ENCODE results near the gene ITK. TPM values are rescaled to one million over a fixed set of nuclear protein-coding genes. Genes with fewer than 3 reads are reported as not detected.
A peak's percentile ranks its signal among the peaks of the same experiment; 100 is the strongest.

ITK gene
- total RNA-seq, 1 donor from 2014 or later, result not detected

DNA sequence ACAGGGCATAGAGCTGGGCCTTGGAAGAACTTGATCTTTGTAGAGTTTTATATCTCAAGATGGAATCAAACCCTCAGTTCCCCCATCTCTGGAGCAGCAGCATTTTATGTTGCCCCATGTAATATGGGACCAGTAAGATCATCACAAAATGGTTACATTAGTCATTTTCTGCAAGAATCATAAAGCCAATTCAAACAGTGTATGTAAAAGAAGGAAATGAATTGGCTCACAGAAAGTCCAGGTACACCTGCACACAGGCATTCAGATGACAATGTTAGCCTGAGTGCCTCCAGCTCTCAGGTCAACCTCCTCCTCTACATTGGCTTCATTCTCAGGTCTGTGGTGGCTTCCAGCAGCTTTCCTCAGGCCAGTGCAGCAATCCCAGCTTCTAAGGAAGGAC, 120.4 kb downstream of the ITK start:
- Mint-ChIP-seq H3K27ac (no peak overlapping the region), H3K27me3 (ENCODE audit: insufficient read depth, low read depth) (peaks cover 3% of the 10 kb centered on the region), H3K36me3 (peaks cover 16% of the 10 kb centered on the region), H3K4me3 (no peak overlapping the region), H3K9me3 (no peaks in the 10 kb centered on the region), H3K4me1 (no peaks in the 10 kb centered on the region)
- H3K9ac ChIP-seq, result no peak overlapping the region
- H3F3A ChIP-seq (ENCODE audit: low read depth), result no peaks in the 10 kb centered on the region
- H3K4me1 ChIP-seq, result no peaks in the 10 kb centered on the region
- no peak overlapping the region for H2AFZ ChIP-seq (replicated peaks)
- H3K4me3 ChIP-seq, result no peak overlapping the region
- no peaks in the 10 kb centered on the region for H3K36me3 ChIP-seq
- H3K79me2 ChIP-seq (ENCODE audit: low read depth), result no peaks in the 10 kb centered on the region
- H3K9me3 ChIP-seq (ENCODE audit: low read depth), result no peaks in the 10 kb centered on the region
- DNase-seq (ENCODE audit: low spot score), result no peak
- no peaks in the 10 kb centered on the region for H3K27me3 ChIP-seq
- H3K27ac ChIP-seq, result no peak overlapping the region
- TF ChIP-seq, protein P1, sequence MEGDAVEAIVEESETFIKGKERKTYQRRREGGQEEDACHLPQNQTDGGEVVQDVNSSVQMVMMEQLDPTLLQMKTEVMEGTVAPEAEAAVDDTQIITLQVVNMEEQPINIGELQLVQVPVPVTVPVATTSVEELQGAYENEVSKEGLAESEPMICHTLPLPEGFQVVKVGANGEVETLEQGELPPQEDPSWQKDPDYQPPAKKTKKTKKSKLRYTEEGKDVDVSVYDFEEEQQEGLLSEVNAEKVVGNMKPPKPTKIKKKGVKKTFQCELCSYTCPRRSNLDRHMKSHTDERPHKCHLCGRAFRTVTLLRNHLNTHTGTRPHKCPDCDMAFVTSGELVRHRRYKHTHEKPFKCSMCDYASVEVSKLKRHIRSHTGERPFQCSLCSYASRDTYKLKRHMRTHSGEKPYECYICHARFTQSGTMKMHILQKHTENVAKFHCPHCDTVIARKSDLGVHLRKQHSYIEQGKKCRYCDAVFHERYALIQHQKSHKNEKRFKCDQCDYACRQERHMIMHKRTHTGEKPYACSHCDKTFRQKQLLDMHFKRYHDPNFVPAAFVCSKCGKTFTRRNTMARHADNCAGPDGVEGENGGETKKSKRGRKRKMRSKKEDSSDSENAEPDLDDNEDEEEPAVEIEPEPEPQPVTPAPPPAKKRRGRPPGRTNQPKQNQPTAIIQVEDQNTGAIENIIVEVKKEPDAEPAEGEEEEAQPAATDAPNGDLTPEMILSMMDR (IDR thresholded peaks at IDR 0.05), result no peak
- no peak for TF ChIP-seq EZH2phosphoT487 (IDR thresholded peaks at IDR 0.05)
- no peak for TF ChIP-seq EZH2 (IDR thresholded peaks at IDR 0.05)
- no peaks in the 10 kb centered on the region for H4K20me1 ChIP-seq (ENCODE audit: low read depth)
- no peak overlapping the region for H3K4me2 ChIP-seq

DNA sequence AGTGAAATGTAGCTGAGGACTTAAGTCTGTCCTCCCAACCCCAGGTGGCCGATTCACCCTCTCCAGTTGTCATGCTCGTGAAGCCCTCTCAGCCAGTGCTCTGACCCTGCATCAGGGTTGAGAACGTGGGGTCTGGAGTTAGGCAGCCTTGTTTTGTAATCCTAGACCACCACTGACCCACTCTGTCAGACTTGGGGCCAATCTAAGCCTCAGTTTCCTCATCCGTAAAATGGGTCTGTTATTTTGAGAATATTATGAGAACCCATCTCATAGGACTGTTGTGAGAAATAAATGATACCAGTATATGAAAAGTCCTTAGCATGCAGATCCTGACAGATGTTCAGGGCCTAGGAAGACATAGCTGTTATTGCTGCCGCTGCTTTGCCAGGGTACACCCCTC, 122.4 kb downstream of the ITK start:
- Histone ChIP-seq H3K4me1 (no peaks in the 10 kb centered on the region), H3K27me3 (no peaks in the 10 kb centered on the region), H4K20me1 (ENCODE audit: low read depth) (no peaks in the 10 kb centered on the region), H3K27ac (no peak overlapping the region), H3K4me2 (no peak overlapping the region), H2AFZ (replicated peaks) (no peak overlapping the region), H3K9me3 (ENCODE audit: low read depth) (no peaks in the 10 kb centered on the region), H3F3A (ENCODE audit: low read depth) (no peaks in the 10 kb centered on the region), H3K9ac (no peak overlapping the region), H3K79me2 (ENCODE audit: low read depth) (no peaks in the 10 kb centered on the region), H3K36me3 (no peaks in the 10 kb centered on the region), H3K4me3 (no peak overlapping the region)
- no peak for DNase-seq (ENCODE audit: low spot score)
- H3K27ac Mint-ChIP-seq, result no peak overlapping the region
- no peaks in the 10 kb centered on the region for H3K9me3 Mint-ChIP-seq
- TF ChIP-seq EZH2phosphoT487 (IDR thresholded peaks at IDR 0.05) (no peak), EZH2 (IDR thresholded peaks at IDR 0.05) (no peak)
- TF ChIP-seq, protein P1 (IDR thresholded peaks at IDR 0.05), result no peak
- peaks cover 3% of the 10 kb centered on the region for H3K4me1 Mint-ChIP-seq
- H3K36me3 Mint-ChIP-seq, result peaks cover 10% of the 10 kb centered on the region
- H3K4me3 Mint-ChIP-seq, result no peak overlapping the region
- peaks cover 3% of the 10 kb centered on the region for H3K27me3 Mint-ChIP-seq (ENCODE audit: insufficient read depth, low read depth)

DNA sequence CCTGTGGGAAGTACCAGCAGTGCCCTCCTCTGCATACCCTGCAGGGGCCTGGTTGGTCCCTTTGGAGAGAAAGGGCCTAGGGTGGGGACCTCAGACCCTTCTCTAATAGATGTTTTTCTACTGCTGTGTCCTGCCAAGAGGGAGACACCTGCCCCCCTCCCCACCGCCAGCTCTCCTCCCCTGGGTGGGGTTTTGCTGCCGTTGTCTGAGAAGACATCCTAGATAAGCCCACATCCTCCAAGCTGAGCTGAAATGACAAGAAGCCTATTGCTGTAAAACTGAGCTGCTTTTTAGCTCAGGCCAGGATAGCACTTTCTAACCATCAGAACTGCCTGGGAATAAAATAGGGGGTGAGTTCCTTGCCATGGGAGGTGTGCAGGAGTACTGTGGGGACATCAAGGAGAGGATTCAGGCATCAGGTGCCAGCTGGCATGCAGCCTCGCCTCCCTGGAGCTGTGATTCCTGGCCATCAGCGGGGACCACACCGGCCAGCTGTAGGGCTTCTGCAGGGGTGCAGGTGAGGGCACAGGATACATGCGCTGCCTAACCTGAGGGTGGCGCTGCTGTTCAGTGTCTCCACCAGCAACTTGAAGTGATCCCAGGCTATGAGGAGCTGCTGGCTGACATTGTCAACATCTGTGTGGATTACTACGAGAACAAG, 123.2 kb downstream of the ITK start:
- H3K27ac Mint-ChIP-seq, result no peak overlapping the region
- peak; percentile 63 for DNase-seq (ENCODE audit: low spot score)
- Histone ChIP-seq H3K9ac (no peak overlapping the region), H3K27me3 (no peaks in the 10 kb centered on the region), H4K20me1 (ENCODE audit: low read depth) (no peaks in the 10 kb centered on the region), H3K9me3 (ENCODE audit: low read depth) (no peaks in the 10 kb centered on the region), H3F3A (ENCODE audit: low read depth) (no peaks in the 10 kb centered on the region), H2AFZ (replicated peaks) (no peak overlapping the region), H3K4me1 (no peaks in the 10 kb centered on the region), H3K27ac (no peak overlapping the region), H3K36me3 (no peaks in the 10 kb centered on the region), H3K4me3 (no peak overlapping the region), H3K79me2 (ENCODE audit: low read depth) (no peaks in the 10 kb centered on the region), H3K4me2 (no peak overlapping the region)
- peaks cover 7% of the 10 kb centered on the region for H3K36me3 Mint-ChIP-seq
- no peaks in the 10 kb centered on the region for H3K9me3 Mint-ChIP-seq
- peaks cover 3% of the 10 kb centered on the region for H3K4me1 Mint-ChIP-seq
- peaks cover 3% of the 10 kb centered on the region for H3K27me3 Mint-ChIP-seq (ENCODE audit: insufficient read depth, low read depth)
- TF ChIP-seq EZH2phosphoT487 (IDR thresholded peaks at IDR 0.05) (no peak), EZH2 (IDR thresholded peaks at IDR 0.05) (no peak)
- TF ChIP-seq, protein P1 (IDR thresholded peaks at IDR 0.05), result peak; percentile 60
- H3K4me3 Mint-ChIP-seq, result no peak overlapping the region

Other genes with a start within 250 kb of the ITK start
- not detected in 2 replicates for gene TIMD4, start 217.6 kb upstream of the ITK start, total RNA-seq (ENCODE audit: low replicate concordance)
- gene HAVCR1, start 121.7 kb upstream of the ITK start, total RNA-seq (ENCODE audit: low replicate concordance), result not detected in 2 replicates
- gene HAVCR2, start 71.8 kb upstream of the ITK start, total RNA-seq (ENCODE audit: low replicate concordance), result 0.19 and 0.37 TPM in 2 replicates
- 18.6 and 32.5 TPM in 2 replicates for gene MED7, start 38.0 kb upstream of the ITK start, total RNA-seq (ENCODE audit: low replicate concordance)
- not detected in 2 replicates for gene GARIN3, start 14.6 kb upstream of the ITK start, total RNA-seq (ENCODE audit: low replicate concordance)
- 70.2 and 125 TPM in 2 replicates for gene CYFIP2, start 85.3 kb downstream of the ITK start, total RNA-seq (ENCODE audit: low replicate concordance)